NCI-H345 treated with DMSO at 0.1 percent for 48 hours (cell line): ENCODE measurements around the gene DET1.
A peak's percentile ranks its signal among the peaks of the same experiment; 100 is the strongest.
"Not testable (repeated sequence)": the region's sequence is repeated elsewhere in the genome, so short reads cannot be mapped to it uniquely, and the experiment has no call there.

Experiments used
- DNase-seq: peaks from one replicate; lab custom pipeline; 2025; ENCODE audit not compliant: unreplicated experiment; lab: John Stamatoyannopoulos, UW

The DET1 gene

DNA sequence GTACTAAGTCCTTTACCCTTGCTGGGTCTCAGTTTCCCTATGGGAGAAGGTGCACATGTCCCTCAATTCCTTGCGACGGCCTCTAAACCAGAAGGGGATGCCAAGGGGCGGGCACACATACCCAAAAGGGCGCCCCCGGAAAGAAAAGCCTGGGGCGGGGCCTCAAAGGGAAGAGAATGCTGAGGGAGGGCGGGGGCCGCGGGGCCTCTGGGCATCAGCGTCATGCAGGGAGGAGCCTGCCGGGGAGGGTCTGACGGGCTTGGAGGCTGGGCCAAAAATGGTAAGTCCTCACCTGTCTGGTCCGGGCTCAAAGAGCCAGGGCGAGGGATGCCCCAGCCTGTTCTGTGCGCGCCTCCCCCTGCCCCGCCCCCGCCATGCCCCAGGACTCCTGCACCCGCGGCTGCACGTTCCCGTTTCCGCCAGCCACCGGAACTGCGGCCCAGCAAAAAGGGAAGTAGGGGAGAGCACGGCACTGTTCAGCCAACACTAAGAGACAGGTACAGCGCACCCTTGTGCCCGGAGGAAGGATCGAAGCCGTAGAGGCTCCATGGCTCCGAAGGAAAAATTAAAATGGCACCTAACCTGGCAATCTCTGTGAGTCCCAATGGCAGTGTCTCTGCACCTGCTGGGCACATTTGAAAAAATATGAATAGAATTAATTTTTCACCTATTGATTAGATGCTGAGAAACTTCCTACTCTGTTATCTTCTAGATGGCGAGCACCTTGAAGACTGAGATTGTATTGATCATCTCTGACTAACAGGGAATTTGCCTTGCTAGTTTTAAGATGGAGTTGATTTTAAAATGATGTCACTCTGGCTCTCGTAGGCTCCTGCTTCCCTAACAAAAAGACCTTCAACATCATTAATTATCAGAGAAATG lies at the start of gene DET1:
Gene DET1 (minus strand): TSS at position 434 of the 882 bp plus-strand sequence. CDS start 14,976 bp downstream, outside the sequence.
- DNase-seq: peak; percentile 84

DNA sequence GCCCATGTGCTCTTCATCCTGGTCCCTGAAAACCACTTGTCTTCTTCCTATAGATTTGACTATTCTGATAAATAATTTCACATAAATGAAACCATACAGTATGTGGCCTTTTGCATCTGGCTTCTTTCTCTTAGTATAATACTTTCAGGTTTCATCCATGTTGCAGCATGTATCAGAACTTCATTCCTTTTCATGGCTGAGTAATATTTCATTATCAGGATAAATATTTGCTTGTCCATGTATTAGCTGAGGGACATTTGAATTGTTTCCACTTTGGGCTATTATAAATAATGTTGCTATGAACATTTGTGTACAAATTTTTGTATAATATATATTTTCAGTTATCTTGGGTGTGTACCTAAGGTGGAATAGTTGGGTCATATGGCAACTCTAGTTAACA lies 44.9 kb upstream of the DET1 start:
- DNase-seq: no peak

DNA sequence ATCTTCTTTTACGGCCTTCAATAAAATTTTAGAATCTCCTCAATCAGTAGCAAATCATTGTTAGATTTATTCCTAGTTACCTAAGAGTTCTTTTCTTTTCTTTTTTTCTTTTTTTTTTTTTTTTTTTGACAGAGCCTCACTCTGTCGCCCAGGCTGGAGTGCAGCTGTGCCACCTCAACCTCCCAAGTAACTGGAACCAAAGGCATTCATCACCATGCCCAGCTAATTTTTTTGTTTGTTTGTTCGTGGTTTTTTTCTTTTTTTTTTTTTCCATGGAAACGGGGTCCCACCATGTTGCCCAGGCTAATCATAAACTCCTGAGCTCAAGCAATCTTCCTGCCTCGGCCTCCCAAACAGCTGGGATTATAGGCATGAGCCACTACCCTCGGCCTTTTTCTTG lies 44.3 kb upstream of the DET1 start:
- no peak for DNase-seq

DNA sequence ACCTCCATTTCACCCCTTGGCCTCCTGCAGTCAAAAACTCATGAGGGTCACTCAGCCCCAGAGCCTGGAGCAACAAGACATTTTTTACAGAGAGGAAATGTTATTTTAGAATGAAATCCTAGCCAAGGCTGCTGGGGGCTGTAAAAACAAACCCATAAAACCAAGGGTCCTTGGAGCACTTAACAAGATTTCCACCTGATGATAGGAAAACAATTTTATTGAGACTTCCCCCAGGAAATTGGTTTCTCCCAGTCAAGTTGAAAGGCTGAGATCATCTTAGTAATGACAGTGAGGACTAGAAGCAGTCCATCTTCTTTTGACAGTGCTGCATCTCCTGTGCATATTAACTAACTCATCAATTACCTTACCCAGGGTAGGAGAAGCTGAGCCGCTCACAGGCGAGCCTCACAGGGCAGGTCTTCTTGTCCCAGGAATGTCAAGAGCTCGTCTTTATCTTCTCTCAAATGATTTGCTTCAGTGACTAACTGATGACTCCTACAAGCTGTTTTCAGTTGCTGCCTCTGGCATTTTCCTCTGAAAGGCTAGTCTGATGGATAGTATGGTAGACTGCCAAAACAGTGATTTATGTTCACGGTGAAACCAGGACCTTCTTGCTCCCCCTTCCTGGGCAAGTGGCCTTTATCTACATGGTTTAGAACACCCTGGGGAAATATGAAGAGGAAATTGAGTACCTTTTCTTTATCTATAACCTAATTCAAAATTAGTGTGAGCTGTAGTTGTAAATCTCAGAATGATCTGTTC lies 40.1 kb upstream of the DET1 start:
- DNase-seq: no peak

DNA sequence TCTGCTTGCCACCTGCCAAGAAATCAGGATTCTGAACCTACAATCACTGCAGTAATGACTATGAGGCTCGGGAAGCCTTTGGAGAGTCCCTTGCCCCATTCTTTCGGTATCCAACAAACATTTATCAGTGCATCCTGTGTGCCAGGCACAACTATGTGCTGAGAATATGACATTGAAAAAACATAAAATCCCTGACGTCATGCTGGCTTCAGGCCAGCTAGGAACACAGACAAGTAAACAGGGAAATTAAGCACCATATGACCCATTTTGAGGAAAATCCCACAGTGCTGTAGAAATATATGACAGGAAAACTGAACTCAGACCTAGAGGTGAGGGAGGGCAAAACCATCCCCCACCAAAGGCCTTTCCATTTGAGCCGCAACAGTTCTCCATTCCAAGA lies 34.1 kb upstream of the DET1 start:
- no peak for DNase-seq

DNA sequence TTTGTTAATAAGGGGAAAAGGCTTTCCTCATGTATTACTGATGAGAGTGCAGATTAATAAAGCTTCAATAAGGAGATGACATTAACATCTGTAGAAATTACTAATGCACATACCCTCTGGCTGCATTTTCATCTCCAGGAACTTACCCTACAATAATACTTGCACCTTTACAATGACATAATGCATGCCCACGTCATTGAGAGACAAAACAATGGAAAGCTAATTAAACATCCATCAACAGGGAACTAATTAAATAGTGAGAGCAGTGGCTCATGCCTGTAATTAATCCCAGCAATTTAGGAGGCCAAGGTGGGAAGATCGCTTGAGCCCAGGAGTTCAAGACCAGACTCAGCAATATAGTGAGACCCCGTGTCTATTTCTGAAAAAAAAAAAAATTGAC lies 32.8 kb upstream of the DET1 start:
- no peak for DNase-seq

DNA sequence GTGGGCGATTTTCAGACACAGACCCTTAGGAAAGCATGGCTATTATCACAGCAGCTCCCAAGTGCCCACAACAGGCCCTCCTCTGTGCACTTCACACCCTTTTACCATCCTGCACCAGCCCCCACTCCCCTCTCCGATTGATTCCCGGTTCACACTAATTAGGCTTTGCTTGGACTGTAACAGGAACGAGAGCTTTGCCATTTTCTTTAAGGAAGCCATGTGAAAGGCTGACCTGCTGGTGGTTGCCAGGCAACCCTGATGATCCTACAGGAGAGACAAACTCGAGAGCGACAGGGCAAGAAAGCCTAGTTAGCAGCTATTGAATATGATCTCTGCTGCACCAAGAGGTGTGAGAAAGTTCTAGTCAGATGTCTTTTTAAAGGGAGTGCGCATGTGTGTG lies 28.2 kb upstream of the DET1 start:
- DNase-seq: no peak

DNA sequence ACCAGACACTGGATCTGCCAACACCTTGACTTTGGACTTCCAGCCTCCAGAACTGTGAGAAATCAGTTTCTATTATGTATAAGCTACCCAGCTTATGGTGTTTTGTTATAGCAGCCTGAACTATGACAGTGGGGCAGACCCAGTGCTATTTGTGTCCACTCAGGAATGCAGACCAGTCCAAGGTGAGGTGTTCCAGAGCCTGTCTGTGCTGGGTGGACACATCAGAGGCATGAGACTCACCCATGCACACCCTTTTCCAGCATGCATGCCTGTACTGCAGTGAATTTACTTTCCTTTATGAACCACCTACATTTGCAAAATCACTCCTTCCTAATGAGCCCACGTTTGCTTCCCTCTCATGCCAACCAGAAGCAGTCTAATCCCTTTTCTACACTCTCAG lies 27.6 kb upstream of the DET1 start:
- DNase-seq: no peak

DNA sequence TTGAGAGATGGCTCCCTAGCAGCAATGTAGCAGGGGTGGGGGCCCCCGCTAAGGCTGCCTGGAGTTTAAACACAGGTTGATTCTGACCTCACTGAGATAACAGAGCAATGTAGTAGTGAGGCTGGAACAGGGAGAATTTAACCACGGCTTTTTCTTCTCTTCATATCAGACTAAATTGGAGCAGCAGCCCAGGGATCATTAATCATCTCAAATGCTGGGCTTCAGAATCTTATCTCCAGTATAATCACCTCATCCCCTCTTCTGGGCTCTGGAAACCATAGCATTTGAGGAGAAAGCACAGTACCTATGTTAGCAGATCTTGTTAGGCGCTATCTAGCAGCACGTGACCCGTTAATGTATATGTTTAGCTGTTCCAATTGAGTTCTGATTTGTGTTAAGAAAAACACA lies 25.4 kb upstream of the DET1 start:
- no peak for DNase-seq

DNA sequence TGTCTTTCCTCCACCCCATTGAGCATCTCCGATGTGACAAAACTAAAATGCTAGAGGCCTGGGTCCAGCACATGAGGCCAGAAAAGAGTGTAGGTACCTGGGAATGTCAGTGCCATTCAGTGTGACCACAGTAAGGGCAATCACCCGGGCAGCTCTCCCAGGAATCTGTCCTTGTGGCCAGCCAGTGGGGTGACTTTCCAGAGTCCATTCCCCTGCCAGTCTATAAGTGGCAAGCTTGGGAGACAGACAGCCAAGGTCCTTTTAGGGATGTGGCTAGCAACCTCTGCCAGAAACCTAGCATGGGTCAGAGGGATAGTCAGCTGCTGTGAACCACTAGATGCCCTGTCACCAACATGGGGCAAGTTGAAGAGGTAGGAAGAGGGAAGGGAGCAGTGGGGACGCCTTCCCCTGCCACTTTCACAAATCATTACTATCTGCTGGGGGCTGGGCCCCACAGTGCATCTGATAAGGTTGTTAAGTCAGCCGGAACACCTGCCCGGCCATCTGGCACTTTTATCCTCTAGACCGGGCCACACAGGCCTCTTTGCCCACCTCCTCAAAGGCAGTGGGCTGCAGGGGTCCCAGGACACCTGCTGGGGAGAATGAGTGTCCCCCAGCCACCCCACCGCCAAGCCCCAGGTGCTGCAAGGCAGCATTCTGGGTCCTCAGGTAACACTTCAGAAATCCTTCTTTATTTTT lies 24.8 kb upstream of the DET1 start:
- DNase-seq: no peak

DNA sequence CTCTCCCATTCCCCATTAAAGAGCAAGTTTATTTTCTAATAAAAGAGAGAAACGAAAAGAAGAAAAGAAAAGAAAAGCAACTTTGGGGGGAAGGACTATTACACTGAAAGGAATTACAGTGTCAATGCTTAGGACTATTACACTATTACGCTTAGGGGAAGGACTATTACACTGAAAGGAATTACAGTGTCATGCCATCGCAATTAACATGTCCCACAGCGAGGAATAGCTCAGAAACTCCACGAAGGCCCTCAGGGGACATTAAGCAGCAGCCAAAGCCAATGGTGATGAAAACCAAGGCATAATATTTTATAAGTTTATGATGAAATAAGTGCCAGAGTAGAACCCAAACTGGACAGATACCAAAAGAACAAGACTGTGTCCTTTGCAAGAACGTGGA lies 22.1 kb upstream of the DET1 start:
- no peak for DNase-seq

DNA sequence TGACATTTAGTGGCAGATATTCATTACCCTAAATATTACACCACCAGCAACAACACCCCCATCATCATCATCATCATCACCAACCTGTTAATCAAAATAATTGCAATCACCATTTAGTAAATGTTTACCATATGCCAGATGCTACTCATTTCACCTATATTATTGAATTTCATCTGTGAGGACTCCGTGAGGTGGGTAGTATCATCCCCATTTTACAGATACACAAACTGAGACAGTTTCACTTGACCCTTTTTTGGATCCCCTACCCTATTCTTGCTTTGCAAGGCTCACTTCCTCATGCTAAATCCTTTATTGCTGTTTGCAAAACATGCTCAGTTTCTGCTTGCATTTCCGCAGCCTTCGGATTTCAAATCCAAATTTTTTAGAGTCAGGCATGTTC lies 18.3 kb upstream of the DET1 start:
- no peak for DNase-seq

DNA sequence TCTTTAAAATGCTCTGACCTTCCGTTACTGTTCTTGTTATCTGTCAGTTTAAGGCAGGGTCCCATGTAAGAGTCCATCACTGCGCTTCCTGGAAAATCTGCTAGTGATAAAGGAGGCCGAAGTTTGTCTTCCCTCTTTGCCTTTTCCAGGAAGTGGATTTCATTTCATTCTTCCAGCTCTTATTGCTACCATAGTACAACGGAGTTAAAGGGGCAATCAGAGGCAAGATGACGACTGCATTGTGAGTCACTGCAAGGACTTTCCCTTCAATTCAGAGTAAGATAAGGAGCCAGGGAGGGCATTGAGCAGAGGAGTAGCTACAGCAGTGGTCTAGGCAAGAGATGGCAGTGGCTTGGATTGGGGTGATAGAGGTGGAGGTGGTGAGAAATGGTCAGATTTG lies 17.2 kb upstream of the DET1 start:
- no peak for DNase-seq

DNA sequence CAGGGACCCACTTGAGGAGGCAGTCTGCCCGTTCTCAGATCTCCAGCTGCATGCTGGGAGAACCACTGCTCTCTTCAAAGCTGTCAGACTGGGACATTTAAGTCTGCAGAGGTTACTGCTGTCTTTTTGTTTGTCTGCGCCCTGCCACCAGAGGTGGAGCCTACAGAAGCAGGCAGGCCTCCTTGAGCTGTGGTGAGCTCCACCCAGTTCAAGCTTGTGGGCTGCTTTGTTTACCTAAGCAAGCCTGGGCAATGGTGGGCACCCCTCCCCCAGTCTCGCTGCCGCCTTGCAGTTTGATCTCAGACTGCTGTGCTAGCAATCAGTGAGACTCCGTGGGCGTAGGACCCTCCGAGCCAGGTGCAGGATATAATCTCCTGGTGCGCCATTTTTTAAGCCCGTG lies 13.1 kb upstream of the DET1 start:
- not testable (repeated sequence) for DNase-seq

DNA sequence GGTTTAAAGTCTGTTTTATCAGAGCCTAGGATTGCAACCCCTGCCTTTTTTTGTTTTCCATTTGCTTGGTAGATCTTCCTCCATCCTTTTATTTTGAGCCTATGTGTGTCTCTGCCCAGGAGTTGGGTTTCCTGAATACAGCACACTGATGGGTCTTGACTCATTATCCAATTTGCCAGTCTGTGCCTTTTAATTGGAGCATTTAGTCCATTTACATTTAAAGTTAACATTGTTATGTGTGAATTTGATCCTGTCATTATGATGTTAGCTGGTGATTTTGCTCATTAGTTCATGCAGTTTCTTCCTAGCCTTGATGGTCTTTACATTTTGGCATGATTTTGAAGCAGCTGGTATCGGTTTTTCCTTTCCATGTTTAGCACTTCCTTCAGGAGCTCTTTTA lies 11.5 kb upstream of the DET1 start:
- DNase-seq: not testable (repeated sequence)

DNA sequence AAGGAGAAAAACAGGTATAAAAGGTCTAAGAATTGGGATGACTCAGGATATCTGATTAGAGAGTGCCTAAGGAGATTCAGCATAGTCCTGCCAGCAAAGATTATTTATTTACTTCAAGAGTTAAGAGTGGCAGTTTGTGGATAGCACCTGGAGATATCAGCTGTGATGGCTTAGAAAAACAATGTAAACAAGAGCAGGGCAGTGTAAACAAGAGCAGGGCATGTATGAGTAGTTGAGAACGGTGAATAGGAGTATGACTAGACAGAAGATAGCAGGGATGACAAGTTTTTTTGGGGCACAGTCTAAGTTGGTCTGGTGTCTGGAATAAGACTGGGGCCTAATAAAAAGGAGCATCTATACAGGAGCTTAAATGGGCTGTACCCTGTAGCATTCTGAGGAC lies 1.5 kb upstream of the DET1 start:
- not testable (repeated sequence) for DNase-seq

DNA sequence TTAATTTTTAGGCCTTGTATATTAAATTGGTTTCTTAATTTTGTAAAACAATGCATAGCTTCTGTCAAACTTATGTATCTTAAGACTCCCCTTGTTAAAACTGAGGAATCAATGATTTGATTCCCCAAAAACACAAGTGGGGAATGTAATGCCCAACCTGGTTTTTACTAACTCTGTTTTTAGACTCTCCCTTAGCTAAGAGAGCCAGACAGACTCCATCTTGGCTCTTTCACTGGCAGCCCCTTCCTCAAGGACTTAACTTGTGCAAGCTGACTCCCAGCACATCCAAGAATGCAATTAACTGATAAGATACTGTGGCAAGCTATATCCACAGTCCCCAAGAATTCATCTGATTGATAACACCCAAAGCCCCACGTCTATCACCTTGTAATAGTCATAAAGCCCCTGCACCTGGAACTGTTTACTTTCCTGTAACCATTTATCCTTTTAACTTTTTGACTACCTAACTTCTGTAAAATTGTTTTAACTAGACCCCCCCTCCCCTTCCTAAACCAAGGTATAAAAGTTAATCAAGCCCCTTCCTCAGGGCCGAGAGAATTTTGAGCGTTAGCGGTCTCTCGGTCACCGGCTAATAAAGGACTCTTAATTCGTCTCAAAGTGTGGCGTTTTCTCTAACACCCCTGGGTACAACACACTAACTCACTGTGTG lies 768 bp downstream of the DET1 start:
- DNase-seq: not testable (repeated sequence)

DNA sequence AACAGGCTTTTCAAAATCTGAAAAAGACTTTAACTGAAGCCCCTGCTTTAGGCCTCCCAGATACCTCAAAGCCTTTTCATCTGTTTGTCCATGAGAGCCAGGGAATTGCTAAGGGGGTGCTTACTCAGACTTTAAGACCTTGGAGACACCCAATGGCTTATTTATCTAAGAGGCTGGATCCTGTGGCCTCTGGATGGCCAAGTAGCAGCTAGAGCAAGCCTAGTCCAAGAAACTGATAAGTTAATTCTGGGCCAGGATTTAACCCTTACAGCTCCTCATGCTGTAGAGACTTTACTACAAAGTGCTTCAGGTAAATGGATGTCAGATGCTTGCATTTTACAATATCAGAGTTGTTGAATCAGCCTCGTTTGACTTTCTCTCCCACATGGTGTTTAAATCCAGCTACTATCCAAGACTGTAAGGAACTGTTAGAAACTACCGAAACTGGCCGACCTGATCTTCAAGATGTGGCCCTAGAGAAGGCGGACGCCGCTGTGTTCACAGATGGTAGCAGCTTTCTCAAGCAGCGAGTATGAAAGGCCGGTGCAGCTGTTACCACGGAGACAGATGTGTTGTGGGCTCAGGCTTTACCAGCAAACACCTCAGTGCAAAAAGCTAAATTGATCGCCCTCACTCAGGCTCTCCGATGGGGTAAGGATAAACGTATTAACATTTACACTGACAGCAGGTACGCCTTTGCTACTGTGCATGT lies 3.3 kb downstream of the DET1 start:
- DNase-seq: no peak

DNA sequence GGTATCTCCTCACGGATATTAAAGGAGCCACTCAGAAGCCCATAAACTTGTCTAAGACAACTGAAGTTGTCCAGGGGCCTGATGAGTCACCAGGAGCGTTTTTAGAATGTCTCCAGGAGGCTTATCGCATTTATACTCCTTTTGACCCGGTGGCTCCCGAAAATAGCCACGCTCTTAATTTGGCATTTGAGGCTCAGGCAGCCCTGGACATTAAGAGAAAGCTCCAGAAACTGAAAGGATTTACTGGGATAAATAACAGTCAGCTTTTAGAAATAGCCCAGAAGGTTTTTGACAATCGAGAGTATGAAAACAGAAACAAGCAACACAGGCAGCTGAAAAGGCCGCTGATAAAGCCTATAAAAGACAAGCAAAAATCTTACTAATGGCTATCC lies 4.1 kb downstream of the DET1 start:
- no peak for DNase-seq

DNA sequence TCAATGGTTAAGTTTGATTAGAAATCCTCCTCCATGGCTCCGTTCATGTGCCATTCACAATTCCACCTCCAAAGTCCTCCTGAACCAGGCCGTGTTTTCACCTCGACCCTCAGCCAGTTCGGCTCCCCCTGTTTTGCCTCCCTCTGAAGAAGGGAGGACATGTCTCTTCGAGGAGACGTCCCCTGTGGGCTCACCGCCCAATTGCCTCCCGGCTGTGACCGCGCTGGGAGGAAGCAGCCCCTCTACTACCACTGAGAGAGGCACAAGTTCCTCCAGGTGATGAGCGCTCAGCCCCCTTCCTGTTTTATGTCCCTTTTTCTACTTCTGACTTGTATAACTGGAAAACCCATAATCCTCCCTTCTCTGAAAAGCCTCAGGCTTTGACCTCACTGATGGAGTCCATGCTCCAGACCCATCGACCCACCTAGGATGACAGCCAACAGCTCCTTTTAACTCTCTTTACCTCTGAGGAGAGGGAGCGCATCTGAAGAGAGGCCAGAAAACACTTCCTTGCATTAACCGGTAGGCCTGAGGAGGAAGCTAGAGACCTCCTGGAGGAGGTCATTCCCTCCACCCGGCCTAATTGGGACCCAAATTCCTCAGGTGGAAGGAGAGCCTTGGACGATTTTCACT lies 4.7 kb downstream of the DET1 start:
- no peak for DNase-seq
